ENCODE results near the gene RPS21. TPM values are rescaled to one million over a fixed set of nuclear protein-coding genes. Genes with fewer than 3 reads are reported as not detected.

RPS21 gene
- total and polyA plus RNA-seq, 4 donors: 350 to 705 (median 672) TPM

DNA sequence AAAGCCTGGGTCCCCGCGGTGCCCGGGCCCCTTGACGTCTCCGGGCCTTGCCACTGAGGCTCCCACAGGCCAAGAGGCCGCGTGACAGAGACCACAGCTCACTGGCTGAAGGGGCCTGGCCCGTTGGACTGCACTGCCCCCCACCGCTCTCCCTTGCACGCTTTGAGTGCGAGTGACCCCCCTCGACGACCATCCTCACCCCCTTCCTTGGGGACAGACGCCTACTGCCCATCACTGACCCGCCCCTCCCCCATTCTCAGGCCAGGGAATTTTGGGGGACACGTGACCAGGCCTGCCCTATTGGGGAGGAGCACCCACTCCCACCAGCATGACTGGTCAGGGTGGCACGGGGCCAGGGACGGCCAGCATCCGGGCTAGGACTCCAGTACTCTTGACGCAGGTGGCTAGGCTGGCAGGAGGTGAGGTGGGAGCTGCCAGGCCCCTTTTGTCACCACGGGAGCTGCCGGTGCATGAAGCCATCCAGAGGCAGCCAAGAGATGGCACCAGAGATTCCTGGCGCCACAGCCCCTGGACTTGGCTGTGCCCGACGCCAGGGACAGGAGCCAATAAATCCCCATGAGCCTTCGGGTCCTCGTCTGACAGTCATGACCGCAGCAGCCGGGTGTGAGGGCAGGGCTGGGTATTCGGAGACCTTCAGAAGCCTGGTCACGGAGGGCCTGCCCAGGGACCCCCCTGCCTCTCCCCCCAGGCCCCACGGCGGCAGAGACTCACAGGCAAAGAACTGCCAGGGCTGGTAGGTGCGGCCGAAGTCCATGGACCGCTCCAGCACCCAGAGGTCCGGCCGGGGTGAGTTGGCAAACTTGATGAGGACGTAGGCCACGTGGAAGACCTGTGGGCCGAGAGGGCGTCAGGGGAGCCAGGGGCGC, 34.3 kb upstream of the RPS21 start:
- H3K27me3 ChIP-seq (ENCODE audit: control insufficient read depth, insufficient read depth, low read length): no peaks in the 10 kb centered on the region
- DNase-seq (ENCODE audit: low read depth in 4 of 6, low spot score in 6 of 6): peak in 4 of 6 donors; percentile 64 to 92 (median 78)
- H3K4me3 ChIP-seq (ENCODE audit: low read depth, low read length): no peak overlapping the region
- H3K36me3 ChIP-seq (ENCODE audit: control insufficient read depth, insufficient read depth, low read length): peaks cover 79% of the 10 kb centered on the region
- H3K27ac ChIP-seq (ENCODE audit: low read depth, low read length): peak overlapping the region; percentile 29
- WGBS (ENCODE audit: insufficient coverage): 48% methylated on average over 41 of the region's 43 CpGs
- peaks cover 1% of the 10 kb centered on the region for H3K9me3 ChIP-seq (ENCODE audit: control insufficient read depth, insufficient read depth, low read length)
- peaks cover 56% of the 10 kb centered on the region for H3K4me1 ChIP-seq (ENCODE audit: control insufficient read depth, insufficient read depth, low read length)

GRCh38 chr20:62353289-62354030, 33.4 kb upstream of the RPS21 start:
- peaks cover 1% of the 10 kb centered on the region for H3K9me3 ChIP-seq (ENCODE audit: control insufficient read depth, insufficient read depth, low read length)
- peaks cover 64% of the 10 kb centered on the region for H3K4me1 ChIP-seq (ENCODE audit: control insufficient read depth, insufficient read depth, low read length)
- no peak overlapping the region for H3K4me3 ChIP-seq (ENCODE audit: low read depth, low read length)

GRCh38 chr20:62354031-62354808, 32.7 kb upstream of the RPS21 start:
- Histone ChIP-seq H3K4me3 (ENCODE audit: low read depth, low read length) (no peak overlapping the region), H3K27me3 (ENCODE audit: control insufficient read depth, insufficient read depth, low read length) (no peaks in the 10 kb centered on the region), H3K9me3 (ENCODE audit: control insufficient read depth, insufficient read depth, low read length) (no peaks in the 10 kb centered on the region), H3K36me3 (ENCODE audit: control insufficient read depth, insufficient read depth, low read length) (peaks cover 94% of the 10 kb centered on the region), H3K27ac (ENCODE audit: low read depth, low read length) (no peak overlapping the region), H3K4me1 (ENCODE audit: control insufficient read depth, insufficient read depth, low read length) (peaks cover 72% of the 10 kb centered on the region)
- WGBS (ENCODE audit: insufficient coverage): 76% methylated on average over 13 of the region's 14 CpGs
- DNase-seq (ENCODE audit: low read depth in 4 of 6, low spot score in 6 of 6): no peak

More at GRCh38 chr20:62353289-62354030, 33.4 kb upstream of the RPS21 start:
- 90% methylated on average over 16 of the region's 16 CpGs for WGBS (ENCODE audit: insufficient coverage)
- no peak for DNase-seq (ENCODE audit: low read depth in 4 of 6, low spot score in 6 of 6)
- no peaks in the 10 kb centered on the region for H3K27me3 ChIP-seq (ENCODE audit: control insufficient read depth, insufficient read depth, low read length)
- H3K27ac ChIP-seq (ENCODE audit: low read depth, low read length): no peak overlapping the region
- peaks cover 87% of the 10 kb centered on the region for H3K36me3 ChIP-seq (ENCODE audit: control insufficient read depth, insufficient read depth, low read length)

DNA sequence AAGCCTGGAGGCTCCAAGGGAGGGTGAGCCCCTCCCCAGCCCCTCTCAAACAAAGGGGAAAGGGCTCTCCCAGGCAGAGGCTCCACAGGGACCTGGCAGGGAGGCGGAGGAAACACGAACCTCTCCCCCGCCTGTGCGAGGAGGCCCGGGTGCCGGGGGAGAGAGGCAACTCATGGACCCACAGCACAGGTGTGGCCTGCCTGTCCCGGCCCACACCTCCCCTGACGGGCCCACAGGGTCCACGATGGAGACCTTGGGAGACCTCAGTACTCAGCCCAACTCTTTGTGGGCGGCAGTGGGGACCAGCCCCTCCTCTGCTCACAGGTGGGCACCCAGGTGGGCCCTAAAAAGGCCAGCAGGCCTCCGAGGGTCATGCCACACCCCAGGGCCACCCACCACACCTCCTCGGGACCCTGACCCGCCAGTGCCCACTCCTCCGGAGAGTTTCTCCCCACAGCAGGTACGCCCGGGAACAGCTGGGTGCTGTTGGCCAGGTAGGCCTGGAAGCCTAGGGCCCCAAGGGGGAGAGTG, 32.0 kb upstream of the RPS21 start:
- 60% methylated on average over 15 of the region's 16 CpGs for WGBS (ENCODE audit: insufficient coverage)
- no peak for DNase-seq (ENCODE audit: low read depth in 4 of 6, low spot score in 6 of 6)
- no peak overlapping the region for H3K4me3 ChIP-seq (ENCODE audit: low read depth, low read length)
- H3K4me1 ChIP-seq (ENCODE audit: control insufficient read depth, insufficient read depth, low read length): peaks cover 78% of the 10 kb centered on the region
- no peak overlapping the region for H3K27ac ChIP-seq (ENCODE audit: low read depth, low read length)
- H3K27me3 ChIP-seq (ENCODE audit: control insufficient read depth, insufficient read depth, low read length): no peaks in the 10 kb centered on the region
- no peaks in the 10 kb centered on the region for H3K9me3 ChIP-seq (ENCODE audit: control insufficient read depth, insufficient read depth, low read length)
- peaks cover 97% of the 10 kb centered on the region for H3K36me3 ChIP-seq (ENCODE audit: control insufficient read depth, insufficient read depth, low read length)

GRCh38 chr20:62355516-62355877, 31.4 kb upstream of the RPS21 start:
- H3K9me3 ChIP-seq (ENCODE audit: control insufficient read depth, insufficient read depth, low read length): no peaks in the 10 kb centered on the region
- no peak overlapping the region for H3K4me3 ChIP-seq (ENCODE audit: low read depth, low read length)
- H3K27ac ChIP-seq (ENCODE audit: low read depth, low read length): peak overlapping the region; percentile 82
- peaks cover 81% of the 10 kb centered on the region for H3K4me1 ChIP-seq (ENCODE audit: control insufficient read depth, insufficient read depth, low read length)
- 31% methylated on average over 4 of the region's 11 CpGs for WGBS (ENCODE audit: insufficient coverage)
- peak in 2 of 6 donors; percentile 57 to 73 for DNase-seq (ENCODE audit: low read depth in 4 of 6, low spot score in 6 of 6)
- peaks cover 90% of the 10 kb centered on the region for H3K36me3 ChIP-seq (ENCODE audit: control insufficient read depth, insufficient read depth, low read length)
- no peaks in the 10 kb centered on the region for H3K27me3 ChIP-seq (ENCODE audit: control insufficient read depth, insufficient read depth, low read length)

GRCh38 chr20:62355878-62356588, 30.9 kb upstream of the RPS21 start:
- Histone ChIP-seq H3K36me3 (ENCODE audit: control insufficient read depth, insufficient read depth, low read length) (peaks cover 89% of the 10 kb centered on the region), H3K4me1 (ENCODE audit: control insufficient read depth, insufficient read depth, low read length) (peaks cover 86% of the 10 kb centered on the region), H3K27me3 (ENCODE audit: control insufficient read depth, insufficient read depth, low read length) (no peaks in the 10 kb centered on the region), H3K27ac (ENCODE audit: low read depth, low read length) (peak overlapping the region; percentile 82), H3K9me3 (ENCODE audit: control insufficient read depth, insufficient read depth, low read length) (no peaks in the 10 kb centered on the region), H3K4me3 (ENCODE audit: low read depth, low read length) (no peak overlapping the region)
- WGBS (ENCODE audit: insufficient coverage): 33% methylated on average over 28 of the region's 29 CpGs
- peak in 1 of 6 donors; percentile 72 for DNase-seq (ENCODE audit: low read depth in 4 of 6, low spot score in 6 of 6)

DNA sequence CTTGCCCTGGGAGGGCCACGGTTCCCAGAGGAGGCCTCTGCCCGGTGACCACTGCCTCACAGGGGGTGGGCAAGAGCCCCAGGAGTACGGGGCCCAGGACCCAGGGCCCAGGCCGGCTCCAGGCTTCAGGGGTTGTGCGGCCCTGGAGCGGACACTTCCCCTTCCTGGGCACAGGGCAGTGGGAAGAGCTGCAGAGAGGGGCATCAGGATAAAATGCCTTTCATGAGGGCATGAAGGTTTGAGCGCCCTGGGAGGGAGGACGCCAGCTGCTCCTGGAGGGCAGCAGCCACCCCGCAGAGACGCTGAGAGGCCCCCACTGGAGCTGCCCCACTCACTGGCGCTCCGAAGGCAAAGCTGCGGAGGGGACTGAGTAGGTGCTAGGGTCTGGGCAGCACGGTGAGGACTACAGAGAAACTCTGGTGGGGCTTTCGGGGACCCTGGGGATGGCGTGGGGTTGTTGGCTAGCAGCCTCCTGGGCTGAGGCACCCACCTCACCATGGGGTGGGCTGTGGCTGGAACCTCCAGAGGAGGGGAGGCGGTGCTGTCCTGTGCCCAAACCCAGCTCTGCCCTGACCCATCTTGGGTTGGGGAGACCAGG, 30.2 kb upstream of the RPS21 start:
- Histone ChIP-seq H3K4me1 (ENCODE audit: control insufficient read depth, insufficient read depth, low read length) (peaks cover 91% of the 10 kb centered on the region), H3K9me3 (ENCODE audit: control insufficient read depth, insufficient read depth, low read length) (no peaks in the 10 kb centered on the region), H3K27ac (ENCODE audit: low read depth, low read length) (peak overlapping the region; percentile 82), H3K4me3 (ENCODE audit: low read depth, low read length) (no peak overlapping the region), H3K36me3 (ENCODE audit: control insufficient read depth, insufficient read depth, low read length) (peaks cover 89% of the 10 kb centered on the region), H3K27me3 (ENCODE audit: control insufficient read depth, insufficient read depth, low read length) (no peaks in the 10 kb centered on the region)
- no peak for DNase-seq (ENCODE audit: low read depth in 4 of 6, low spot score in 6 of 6)
- WGBS (ENCODE audit: insufficient coverage): 43% methylated on average over 16 of the region's 17 CpGs

GRCh38 chr20:62357187-62357667, 29.7 kb upstream of the RPS21 start:
- DNase-seq (ENCODE audit: low read depth in 4 of 6, low spot score in 6 of 6): peak in 1 of 6 donors; percentile 55
- no peaks in the 10 kb centered on the region for H3K9me3 ChIP-seq (ENCODE audit: control insufficient read depth, insufficient read depth, low read length)
- peaks cover 89% of the 10 kb centered on the region for H3K36me3 ChIP-seq (ENCODE audit: control insufficient read depth, insufficient read depth, low read length)
- H3K4me1 ChIP-seq (ENCODE audit: control insufficient read depth, insufficient read depth, low read length): peaks cover 91% of the 10 kb centered on the region
- no peak overlapping the region for H3K4me3 ChIP-seq (ENCODE audit: low read depth, low read length)
- 42% methylated on average over 22 of the region's 25 CpGs for WGBS (ENCODE audit: insufficient coverage)
- H3K27ac ChIP-seq (ENCODE audit: low read depth, low read length): peak overlapping the region; percentile 82
- no peaks in the 10 kb centered on the region for H3K27me3 ChIP-seq (ENCODE audit: control insufficient read depth, insufficient read depth, low read length)
